ENCODE measurements around the gene EIF4G3. TPM values are rescaled to one million over a fixed set of nuclear protein-coding genes. Genes with fewer than 3 reads are reported as not detected.

EIF4G3 gene
- total and polyA plus RNA-seq, 9 of the 15 experiments (the other 6 are each of a cell fraction or from before 2014, with no cell fraction given): 6.7 to 40.5 (median 32.1) TPM

- TF ChIP-seq, protein P1, sequence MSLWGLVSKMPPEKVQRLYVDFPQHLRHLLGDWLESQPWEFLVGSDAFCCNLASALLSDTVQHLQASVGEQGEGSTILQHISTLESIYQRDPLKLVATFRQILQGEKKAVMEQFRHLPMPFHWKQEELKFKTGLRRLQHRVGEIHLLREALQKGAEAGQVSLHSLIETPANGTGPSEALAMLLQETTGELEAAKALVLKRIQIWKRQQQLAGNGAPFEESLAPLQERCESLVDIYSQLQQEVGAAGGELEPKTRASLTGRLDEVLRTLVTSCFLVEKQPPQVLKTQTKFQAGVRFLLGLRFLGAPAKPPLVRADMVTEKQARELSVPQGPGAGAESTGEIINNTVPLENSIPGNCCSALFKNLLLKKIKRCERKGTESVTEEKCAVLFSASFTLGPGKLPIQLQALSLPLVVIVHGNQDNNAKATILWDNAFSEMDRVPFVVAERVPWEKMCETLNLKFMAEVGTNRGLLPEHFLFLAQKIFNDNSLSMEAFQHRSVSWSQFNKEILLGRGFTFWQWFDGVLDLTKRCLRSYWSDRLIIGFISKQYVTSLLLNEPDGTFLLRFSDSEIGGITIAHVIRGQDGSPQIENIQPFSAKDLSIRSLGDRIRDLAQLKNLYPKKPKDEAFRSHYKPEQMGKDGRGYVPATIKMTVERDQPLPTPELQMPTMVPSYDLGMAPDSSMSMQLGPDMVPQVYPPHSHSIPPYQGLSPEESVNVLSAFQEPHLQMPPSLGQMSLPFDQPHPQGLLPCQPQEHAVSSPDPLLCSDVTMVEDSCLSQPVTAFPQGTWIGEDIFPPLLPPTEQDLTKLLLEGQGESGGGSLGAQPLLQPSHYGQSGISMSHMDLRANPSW (CRISPR knock-in tag; IDR thresholded peaks at IDR 0.05): 0 out of 2 replicates have a peak, but pooled peaks have one; percentile 14
- TF ChIP-seq CEBPG (CRISPR knock-in tag; IDR thresholded peaks at IDR 0.05) (no peak), CEBPG (tag; conservative IDR thresholded peaks at IDR 0.05 in 1 of 2, IDR thresholded peaks at IDR 0.05 in 1 of 2) (peak in 1 of 2 experiments; percentile 9; a peak in 1 of 4 replicates), SMARCE1 (IDR thresholded peaks at IDR 0.05) (0 out of 2 replicates have a peak, but pooled peaks have one; percentile 42), CBFA2T3 (IDR thresholded peaks at IDR 0.05) (0 out of 2 replicates have a peak, but pooled peaks have one; percentile 26), CSDE1 (IDR thresholded peaks at IDR 0.05) (0 out of 4 replicates have a peak, but pooled peaks of 1 of the 2 experiments have one; percentile 26)
- TF ChIP-seq, protein P2, sequence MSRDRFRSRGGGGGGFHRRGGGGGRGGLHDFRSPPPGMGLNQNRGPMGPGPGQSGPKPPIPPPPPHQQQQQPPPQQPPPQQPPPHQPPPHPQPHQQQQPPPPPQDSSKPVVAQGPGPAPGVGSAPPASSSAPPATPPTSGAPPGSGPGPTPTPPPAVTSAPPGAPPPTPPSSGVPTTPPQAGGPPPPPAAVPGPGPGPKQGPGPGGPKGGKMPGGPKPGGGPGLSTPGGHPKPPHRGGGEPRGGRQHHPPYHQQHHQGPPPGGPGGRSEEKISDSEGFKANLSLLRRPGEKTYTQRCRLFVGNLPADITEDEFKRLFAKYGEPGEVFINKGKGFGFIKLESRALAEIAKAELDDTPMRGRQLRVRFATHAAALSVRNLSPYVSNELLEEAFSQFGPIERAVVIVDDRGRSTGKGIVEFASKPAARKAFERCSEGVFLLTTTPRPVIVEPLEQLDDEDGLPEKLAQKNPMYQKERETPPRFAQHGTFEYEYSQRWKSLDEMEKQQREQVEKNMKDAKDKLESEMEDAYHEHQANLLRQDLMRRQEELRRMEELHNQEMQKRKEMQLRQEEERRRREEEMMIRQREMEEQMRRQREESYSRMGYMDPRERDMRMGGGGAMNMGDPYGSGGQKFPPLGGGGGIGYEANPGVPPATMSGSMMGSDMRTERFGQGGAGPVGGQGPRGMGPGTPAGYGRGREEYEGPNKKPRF (IDR thresholded peaks at IDR 0.05; ENCODE audit: low read depth, low read length): no peak
Observed at GRCh38 chr1:20787840-20788795, 388.6 kb downstream of the EIF4G3 start (continued).

Data from K562 (cell line).